GM21528 (cell line): ENCODE measurements around the gene SPECC1L.

ENCODE experiments used
- ATAC-seq: cut with Tn5 transposase; IDR thresholded peaks from one replicate; pipeline ENCODE4 v1.9.1; 2021; ENCODE audit warnings: mild to moderate bottlenecking, moderate library complexity; ENCODE audit not compliant: unreplicated experiment, low FRiP score

Gene SPECC1L

GRCh38 chr22:24459911-24460310 is 189.3 kb downstream of the SPECC1L start:
- ATAC-seq = no peak

- no peak for ATAC-seq
Measured at GRCh38 chr22:24460418-24461089, 189.9 kb downstream of the SPECC1L start.

GRCh38 chr22:24463071-24463760 is 192.6 kb downstream of the SPECC1L start:
- no peak for ATAC-seq

GRCh38 chr22:24465566-24465965 is 194.9 kb downstream of the SPECC1L start:
- no peak for ATAC-seq

- ATAC-seq = no peak
Measured at GRCh38 chr22:24465975-24466374, 195.3 kb downstream of the SPECC1L start.

- no peak for ATAC-seq
Measured at GRCh38 chr22:24466716-24467328, 196.2 kb downstream of the SPECC1L start.

GRCh38 chr22:24467340-24467739 is 196.7 kb downstream of the SPECC1L start:
- no peak for ATAC-seq
